Inflammatory macrophage treated with lipopolysaccharide for 1 hour (primary cell): ENCODE data around the gene SGO2.

Source experiments
- DNase-seq, 2 donors: peaks; one replicate each; pipeline ENCODE4 v3.0.0-alpha.2; 2020 to 2022

Gene SGO2, protein sequence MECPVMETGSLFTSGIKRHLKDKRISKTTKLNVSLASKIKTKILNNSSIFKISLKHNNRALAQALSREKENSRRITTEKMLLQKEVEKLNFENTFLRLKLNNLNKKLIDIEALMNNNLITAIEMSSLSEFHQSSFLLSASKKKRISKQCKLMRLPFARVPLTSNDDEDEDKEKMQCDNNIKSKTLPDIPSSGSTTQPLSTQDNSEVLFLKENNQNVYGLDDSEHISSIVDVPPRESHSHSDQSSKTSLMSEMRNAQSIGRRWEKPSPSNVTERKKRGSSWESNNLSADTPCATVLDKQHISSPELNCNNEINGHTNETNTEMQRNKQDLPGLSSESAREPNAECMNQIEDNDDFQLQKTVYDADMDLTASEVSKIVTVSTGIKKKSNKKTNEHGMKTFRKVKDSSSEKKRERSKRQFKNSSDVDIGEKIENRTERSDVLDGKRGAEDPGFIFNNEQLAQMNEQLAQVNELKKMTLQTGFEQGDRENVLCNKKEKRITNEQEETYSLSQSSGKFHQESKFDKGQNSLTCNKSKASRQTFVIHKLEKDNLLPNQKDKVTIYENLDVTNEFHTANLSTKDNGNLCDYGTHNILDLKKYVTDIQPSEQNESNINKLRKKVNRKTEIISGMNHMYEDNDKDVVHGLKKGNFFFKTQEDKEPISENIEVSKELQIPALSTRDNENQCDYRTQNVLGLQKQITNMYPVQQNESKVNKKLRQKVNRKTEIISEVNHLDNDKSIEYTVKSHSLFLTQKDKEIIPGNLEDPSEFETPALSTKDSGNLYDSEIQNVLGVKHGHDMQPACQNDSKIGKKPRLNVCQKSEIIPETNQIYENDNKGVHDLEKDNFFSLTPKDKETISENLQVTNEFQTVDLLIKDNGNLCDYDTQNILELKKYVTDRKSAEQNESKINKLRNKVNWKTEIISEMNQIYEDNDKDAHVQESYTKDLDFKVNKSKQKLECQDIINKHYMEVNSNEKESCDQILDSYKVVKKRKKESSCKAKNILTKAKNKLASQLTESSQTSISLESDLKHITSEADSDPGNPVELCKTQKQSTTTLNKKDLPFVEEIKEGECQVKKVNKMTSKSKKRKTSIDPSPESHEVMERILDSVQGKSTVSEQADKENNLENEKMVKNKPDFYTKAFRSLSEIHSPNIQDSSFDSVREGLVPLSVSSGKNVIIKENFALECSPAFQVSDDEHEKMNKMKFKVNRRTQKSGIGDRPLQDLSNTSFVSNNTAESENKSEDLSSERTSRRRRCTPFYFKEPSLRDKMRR

DNA sequence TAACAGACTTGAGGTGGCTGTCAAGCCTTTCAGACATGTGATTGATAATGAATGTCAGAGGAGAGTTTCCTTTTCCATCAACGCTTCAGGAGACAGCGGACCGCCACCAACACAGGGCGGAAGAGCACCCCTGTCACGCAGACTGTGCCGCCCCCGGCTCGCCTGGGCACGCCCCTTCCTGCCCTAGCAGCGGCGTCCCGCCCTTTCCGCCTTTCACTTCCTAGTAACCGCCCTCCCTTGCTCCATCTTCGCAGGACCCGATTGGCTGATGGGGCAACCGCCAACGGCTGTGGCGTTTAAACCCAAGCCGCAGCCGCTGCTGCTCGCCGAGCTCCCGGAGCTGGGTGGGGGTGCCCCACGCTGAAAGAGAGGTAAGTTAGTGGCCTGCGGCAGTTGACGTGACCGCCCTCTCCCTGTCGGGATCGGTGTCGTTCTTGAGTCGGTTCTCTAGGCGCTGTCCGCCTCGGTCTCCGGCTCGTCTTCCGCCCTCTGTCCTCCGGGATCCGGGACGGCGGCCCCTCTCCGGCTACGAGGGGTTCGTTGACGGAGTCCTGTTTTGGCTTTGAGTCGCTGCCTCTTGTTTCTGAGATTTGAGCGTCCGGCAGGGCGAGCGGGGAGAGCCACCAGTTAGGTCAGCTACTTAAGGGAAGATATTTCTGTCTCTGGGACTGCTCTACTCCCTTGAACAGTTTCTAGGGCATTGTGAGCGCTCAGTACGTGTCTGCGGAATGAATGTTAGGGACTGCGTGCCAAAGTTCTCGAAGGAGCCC is at the start of gene SGO2:
SGO2 (plus strand) TSS at position 326 of the 770 bp plus-strand sequence. CDS start 6,769 bp downstream, outside the sequence.
- peak; percentile 94 to 96 for DNase-seq

DNA sequence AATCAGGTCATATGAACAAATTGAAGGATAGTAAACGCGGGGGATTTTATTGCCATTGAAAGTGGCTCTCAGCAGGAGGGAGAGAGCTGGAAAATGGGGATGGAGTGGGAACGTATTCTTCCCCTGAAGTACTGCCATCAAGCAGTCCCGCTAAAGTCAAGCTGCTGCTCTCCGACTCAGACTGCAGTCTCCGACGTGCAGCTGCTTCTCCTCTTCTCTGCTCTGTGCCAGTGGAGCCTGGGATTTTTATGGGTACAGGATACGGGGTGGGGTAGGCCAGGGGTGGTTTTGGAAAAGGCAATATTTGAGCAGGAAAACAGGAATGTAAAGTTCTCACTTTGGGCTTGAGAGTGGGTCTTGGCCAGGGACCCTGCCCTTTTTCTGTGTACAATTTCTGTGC is 49.2 kb upstream of the SGO2 start:
- DNase-seq: no peak

DNA sequence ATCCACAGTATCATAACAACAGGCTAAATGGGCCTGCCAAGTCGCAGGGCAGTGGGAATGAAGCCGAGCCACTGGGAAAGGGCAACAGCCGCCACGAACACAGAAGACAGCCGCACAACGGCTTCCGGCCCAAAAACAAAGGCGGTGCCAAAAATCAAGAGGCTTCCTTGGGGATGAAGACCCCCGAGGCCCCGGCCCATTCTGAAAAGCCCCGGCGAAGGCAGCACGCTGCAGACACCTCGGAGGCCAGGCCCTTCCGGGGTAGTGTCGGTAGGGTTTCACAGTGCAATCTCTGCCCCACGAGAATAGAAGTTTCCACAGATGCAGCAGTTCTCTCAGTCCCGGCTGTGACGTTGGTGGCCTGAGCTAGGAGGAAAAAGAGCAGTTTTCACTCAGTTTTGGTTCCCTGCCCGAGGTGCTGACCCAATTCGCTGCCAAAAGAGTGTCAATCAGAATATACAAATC is 48.3 kb upstream of the SGO2 start:
- DNase-seq: no peak

DNA sequence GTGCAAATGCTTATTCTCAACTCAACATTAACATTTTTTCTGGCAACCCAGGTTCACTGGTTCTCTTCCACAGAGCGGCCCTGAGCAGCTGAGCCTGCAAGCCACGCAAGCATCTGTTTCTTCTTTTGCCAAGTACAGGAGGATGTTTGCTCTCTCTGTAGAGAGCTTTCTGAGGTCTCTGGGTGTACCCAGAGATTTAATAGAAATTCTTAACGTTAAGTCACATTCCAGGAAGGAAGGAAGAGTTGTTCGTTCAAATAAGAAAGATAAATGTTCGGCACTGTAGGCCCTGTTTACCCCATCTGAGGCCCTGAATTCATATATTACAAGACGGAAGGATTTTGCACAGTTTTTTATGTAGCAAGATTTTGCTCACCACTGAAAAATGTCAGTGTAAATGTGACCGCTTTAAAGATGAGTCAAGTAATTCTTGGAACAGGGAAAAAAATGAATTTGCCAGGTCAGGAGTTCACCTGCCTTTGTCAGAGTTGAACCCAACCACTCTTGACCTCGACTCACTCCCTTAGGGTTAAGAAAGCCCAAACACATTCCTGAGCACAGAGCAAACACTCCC is 46.2 kb upstream of the SGO2 start:
- no peak for DNase-seq

DNA sequence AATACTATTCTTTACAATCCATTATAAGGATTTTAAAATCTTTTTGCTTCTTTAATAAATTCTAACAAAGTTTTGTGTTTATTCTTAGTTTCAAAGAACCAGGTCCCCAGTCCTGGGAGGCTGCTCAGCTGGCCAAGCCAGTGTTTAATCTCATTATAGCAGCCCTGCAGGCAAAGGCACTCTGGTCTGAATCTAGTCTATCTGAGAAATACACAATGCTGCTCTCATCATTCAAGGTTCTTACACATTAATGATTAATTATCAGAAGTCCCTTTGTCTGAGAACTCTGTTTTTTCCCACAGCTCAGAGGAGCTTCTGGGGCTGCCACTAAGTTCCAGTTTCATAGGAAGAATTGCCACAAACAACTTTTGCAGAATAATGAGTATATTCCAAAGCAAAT is 43.8 kb upstream of the SGO2 start:
- no peak for DNase-seq

DNA sequence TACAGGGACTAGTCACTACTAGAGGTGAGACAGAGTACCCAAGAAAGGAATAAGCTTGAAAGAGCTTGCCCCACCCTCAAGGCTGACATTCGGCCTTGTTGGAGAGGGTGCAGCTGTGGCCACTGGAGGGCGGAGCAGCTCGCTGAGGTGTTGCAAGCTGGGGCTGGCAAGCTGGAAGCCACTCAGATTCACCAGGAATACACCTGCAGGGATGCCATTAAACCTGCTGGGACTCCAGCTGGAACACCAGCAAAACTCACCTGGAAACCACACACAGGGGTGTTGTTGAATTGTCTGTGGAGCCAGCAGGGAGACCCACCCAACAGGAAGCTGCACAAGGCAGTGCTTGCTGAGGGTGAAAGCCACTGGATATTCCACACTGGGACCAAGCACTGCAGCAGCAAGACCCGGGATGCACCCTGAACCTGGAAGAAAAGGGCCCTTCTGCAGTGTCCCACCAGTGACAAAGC is 42.2 kb upstream of the SGO2 start:
- peak in 1 of 2 donors; percentile 27 for DNase-seq

DNA sequence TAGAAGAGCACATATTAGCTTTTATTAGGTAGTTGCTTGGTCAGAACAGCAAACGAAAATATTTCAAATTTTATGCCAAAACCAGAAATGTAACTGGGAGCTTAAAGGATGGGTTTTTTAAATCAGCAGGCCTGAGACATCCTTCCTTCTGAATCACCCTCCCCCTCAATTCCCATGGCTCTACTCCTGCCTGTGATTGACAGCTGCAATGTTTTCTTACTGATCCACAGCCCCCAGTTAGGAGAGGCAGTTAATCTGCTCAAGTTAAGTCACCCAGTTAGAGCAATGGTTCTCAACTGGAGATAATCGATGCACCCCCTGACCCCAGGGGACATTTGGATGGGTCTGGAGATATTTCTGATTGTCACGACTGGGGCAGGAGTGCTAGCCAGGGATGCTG is 41.1 kb upstream of the SGO2 start:
- no peak for DNase-seq

DNA sequence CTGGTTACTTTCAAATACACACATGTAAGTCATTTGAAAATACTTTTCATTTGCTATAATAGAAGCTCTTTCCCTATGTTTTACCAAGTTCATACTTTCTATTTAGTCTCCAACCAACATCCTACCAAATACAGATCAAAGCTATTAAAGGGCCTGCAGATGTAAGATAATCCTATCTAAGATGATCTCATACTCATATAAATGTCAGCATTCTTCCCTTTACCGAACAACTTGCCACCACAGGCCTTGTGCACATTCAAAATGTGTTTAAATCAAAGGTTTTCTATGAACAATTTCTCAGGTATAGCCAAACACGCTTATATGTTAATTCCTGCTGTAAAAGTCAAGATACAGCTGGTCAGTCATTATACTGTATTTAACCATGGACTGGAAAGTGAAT is 39.5 kb upstream of the SGO2 start:
- DNase-seq: no peak

DNA sequence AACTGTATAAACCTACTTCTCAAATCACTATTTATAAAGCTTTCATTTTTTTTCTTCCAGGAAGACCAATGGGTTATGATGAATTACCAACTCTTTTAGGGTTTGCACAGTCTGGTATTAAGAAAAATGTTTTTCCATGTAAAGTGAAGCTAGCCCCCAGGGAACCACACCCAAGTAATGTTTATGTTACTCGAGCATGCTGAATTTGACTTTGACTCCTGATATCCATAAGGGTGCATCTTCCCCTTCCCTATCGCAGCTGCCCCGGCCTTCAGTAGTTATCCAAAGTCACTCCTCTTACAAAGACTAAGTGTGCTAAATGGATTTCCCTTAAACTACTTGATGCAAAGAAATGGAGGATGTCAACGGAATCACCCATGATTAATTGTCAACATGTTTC is 37.8 kb upstream of the SGO2 start:
- no peak for DNase-seq

DNA sequence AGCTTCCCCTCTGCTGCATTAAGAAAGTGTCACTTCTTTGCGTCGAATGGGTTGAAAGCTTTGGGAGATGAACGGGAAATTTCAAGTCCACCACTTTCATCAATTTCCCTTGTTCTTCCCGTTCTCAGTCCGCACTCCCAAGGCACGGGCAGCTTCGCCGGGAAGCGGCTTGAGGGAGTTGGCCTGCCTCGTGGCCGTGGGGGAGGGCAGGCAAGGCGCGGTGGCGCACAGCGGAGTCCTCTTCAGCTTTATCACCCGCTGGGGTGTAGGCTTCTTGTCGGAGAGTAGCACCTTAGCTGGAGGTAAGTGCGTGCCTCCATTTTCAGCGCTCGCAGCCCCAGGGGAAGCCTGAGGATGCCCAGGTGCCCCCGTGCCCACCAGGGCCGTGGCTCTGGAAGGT is 36.0 kb upstream of the SGO2 start:
- DNase-seq: no peak

DNA sequence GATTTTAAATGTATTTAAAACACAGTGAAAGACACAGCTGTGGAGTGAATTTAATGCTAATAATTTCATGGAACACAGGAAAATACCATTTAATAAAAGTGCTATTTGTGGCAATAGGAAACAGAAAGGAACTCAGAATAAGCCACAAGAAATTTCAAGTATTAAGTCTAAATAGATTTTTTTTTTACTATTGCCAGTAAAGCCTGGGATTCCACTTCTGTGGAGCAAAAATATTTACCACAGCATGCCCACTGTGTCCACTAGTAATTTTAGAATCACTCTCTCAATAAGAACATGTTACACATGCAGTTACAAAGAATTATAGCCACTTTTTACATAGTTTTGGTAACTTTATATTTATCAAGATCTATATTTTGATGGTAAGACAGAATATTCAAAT is 33.4 kb upstream of the SGO2 start:
- no peak for DNase-seq

DNA sequence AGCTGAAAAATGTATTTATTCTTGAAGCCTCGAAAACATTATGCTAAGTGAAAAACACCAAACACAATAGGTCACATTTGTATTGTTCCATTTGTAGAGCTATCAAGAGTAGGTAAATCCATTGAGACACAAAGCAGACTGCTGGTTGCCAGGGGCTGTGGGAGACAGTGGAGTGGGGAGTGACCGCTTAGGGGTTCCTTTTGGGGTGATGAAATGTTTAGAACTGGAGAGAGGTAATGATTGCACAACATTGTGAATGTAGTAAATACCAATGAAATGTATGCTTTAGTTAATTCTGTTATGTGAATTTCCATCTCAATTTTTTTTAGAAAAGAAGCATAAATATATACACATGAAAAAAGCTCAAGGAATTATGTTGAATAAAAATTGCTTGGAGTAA is 32.0 kb upstream of the SGO2 start:
- DNase-seq: no peak

DNA sequence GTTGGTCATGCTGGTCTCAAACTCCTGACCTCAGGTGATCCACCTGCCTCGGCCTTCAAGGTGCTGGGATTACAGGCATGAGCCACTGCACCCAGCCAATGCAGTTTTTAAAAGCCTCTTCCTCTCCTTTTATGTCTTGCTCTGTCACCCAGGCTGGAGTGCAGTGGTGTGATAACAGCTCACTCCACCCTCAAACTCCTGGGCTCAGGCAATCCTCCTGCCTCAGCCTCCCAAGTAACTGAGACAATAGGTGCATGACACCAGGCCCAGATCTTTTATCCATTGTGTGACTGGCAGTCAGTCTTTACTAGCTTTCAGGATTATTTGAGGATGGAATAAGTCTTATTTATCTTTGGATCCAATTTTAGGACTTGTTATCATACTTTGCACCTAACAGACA is 29.3 kb upstream of the SGO2 start:
- no peak for DNase-seq

DNA sequence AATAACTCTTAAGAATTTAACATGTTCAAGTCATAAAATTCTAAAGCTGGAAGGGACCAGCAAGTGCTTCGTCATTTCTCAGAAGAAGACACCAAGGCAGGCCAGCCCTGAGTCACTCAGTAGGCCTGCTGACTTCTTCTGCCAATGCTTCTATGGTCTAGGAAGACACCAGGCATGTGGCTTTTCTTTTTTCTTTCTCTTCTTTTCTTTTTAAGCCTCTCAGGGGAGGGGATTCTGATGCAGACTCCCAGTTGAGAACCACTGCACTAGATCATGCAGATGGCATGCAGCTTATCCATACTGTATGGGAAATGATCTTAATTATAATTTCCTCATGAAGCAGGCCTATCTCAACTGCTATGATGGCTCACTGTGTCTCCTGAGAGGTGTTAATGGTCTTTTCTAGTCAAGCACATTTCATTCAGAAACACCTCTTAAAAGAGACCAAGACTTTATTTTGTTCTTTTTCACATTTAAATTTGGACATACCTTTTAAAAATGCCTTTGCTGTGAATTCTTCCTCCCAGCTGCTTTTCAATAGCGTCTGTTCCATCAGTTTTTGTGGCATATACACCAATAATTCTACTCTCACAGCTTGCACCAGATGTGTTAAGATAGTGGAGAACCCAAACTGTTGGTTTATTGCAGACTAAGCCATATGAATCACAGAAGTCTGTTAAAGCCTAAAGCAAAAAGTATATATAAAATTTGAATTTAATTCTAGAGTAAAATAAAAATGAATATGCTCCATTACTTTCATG is 27.4 kb upstream of the SGO2 start:
- no peak for DNase-seq

DNA sequence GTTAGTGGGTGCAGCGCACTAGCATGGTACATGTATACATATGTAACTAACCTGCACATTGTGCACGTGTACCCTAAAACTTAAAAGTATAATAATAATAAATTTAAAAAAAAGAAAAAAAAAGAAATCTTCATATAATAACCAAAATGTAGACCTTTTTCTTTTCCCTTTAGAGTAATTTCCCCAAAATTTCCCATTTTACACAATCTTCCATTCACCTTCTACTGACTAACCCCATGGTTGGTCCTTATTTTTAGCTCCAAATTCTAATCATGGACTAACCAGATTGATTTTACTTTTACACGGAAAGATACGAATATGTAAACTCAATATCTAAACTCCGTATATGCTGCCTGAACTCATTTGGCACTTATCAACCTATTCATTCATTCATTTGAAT is 23.8 kb upstream of the SGO2 start:
- DNase-seq: peak in 1 of 2 donors; percentile 51

DNA sequence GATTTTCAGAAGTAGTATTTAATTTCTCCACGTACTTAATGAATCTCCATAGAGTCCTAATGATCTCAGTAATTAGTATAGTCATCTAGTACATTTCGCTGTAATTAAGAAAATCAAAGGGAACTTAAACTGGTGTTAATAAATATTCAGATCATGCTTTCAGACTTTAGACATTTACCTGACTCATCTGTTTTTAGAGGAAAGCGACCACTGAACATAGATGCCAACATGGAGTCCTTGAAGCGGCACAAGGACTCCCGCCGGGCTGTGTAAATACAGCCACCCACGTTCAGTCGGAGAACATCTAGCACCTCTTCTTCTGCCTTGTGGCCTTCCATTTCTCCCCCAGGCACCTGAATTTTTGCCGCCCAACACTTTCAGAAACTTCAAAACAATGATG is 19.3 kb upstream of the SGO2 start:
- DNase-seq: no peak

DNA sequence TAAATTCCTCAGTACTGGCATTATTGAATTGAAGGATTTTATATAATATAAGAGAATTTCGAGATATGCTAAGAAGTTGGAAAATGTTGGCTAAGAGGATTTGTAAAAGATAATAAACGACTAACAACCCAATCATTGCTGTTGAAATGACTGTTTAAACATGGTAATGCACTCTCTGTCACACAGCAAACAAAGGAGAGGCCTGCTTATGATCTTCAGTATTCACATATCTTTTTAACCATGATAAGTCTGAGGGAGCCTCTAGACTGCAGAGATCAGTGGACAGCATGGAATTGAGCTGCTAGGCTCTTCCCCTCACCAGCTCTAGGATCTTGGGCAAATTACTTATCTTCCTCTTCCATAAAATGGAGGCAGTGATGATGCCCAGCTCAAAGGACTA is 18.8 kb upstream of the SGO2 start:
- DNase-seq: no peak

DNA sequence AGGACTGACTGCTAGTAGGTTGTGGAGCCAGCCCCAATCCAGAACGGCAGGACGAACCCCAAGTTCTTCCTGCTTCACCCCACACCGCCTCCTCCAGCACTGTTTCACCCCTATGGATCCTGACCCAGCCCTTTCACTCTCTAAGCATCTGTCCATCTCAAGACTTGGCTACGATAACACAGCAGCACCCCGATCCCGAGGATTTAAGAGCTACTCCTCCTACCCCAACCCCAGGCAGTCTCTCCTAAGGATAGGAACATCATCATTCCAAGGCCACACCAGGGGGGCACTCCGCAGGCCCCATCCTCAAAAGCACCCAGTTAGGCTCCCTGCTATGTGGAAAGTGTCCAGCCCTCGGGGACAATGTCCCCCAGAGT is 16.8 kb upstream of the SGO2 start:
- peak in 1 of 2 donors; percentile 8 for DNase-seq

DNA sequence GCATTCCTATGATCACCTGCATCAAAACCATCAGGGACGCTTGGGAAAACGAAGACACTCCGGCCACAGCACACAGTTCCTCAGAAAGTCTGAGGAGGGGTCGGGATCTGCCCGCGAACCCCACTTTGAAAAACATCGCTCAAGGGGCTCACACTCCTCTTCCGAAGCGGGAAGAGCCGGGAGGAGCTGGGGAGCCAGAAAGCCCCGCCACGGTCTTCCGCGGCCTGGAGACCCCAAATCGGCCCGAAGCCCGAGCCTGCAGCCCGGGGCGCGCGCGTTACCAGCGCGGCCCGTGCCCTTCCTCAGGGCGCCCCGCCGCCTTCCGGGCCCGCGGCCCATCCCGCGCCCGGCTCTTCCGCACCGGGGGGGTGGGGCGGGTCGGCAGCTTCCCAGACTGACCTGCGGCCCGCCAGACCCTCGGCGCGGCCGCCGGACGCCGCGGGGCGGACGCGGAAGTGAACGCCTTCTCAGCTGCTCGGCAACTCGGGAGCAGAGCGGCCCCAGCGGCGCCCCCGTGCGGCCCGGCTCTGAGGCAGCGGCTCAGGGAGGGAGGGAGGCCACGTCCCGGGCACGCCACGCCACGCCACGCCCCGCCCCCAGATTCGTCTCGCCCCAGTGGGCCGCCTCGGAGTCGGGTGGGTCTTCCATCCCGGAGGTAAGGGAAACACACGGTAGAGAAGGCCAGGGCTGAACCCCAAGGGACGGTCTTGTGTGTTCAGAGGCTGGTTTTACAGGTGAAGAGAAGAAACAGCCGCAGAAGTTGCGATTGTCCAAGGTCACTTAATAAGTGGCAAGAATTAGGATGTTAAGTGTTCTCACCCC is 16.2 kb upstream of the SGO2 start, which contains the start of gene KCTD18:
KCTD18 (minus strand) TSS at position 457 of the 822 bp plus-strand sequence. CDS start 3,052 bp downstream, outside the sequence.
- DNase-seq: peak; percentile 85 to 92

DNA sequence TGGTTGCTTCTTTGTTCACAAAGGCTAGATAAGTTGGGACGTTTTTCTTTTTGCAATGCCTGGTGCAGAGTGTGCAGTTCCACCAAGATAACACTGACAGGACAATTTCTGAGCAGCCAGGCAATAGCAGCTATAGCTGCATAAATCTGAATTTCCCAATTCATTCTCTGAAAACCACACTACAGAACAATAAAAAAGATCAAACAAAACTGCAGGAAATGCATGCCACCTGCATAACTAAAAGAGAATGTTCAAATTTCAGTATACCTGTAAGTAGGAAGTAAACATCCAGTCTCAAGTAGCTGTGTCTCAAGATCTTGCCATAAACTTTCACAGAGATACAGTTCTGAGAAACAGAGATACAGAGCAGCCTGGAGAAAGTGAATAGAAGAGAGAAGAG is 10.9 kb upstream of the SGO2 start:
- no peak for DNase-seq
